Astrocyte (in vitro differentiated cells and primary cell): ENCODE measurements around the gene INPP5A. TPM values are rescaled to one million over a fixed set of nuclear protein-coding genes. Genes with fewer than 3 reads are reported as not detected.

Source experiments
- DNase-seq: peaks from one replicate; pipeline ENCODE4 v3.0.0-alpha.2; 2010; ENCODE audit warnings: low read depth
- FAIRE-seq: peaks from 2 replicates; lab custom pipeline; 2011; peaks lifted over from hg19 to GRCh38; lab: Jason Lieb, UNC
- H2AFZ ChIP-seq: 2 replicates; pipeline ENCODE4 v1.6.0; 2012; ENCODE audit warnings: low read depth, low read length, inconsistent platforms
- H3K27ac ChIP-seq: 2 replicates; pipeline ENCODE4 v1.5.1; 2011; ENCODE audit warnings: low read depth, low read length, inconsistent platforms
- H3K27me3 ChIP-seq: 2 replicates; pipeline ENCODE4 v1.6.0; 2011; ENCODE audit warnings: low read length, inconsistent platforms; ENCODE audit not compliant: insufficient read depth
- H3K36me3 ChIP-seq: 2 replicates; pipeline ENCODE4 v1.5.1; 2011; ENCODE audit warnings: low read length, inconsistent platforms; ENCODE audit not compliant: insufficient read depth
- H3K4me1 ChIP-seq: 2 replicates; pipeline ENCODE4 v1.5.1; 2011; ENCODE audit warnings: low read length, inconsistent platforms; ENCODE audit not compliant: insufficient read depth
- H3K4me2 ChIP-seq: 2 replicates; pipeline ENCODE4 v1.6.0; 2012; ENCODE audit warnings: low read length, inconsistent platforms
- H3K4me3 ChIP-seq: 2 replicates; pipeline ENCODE4 v1.5.1; 2011; ENCODE audit warnings: low read depth, mild to moderate bottlenecking, low read length, inconsistent platforms; ENCODE audit not compliant: insufficient read depth
- H3K79me2 ChIP-seq: 2 replicates; pipeline ENCODE4 v1.6.0; 2012; ENCODE audit warnings: mild to moderate bottlenecking, low read length, inconsistent platforms; ENCODE audit not compliant: insufficient read depth
- H3K9ac ChIP-seq: 2 replicates; pipeline ENCODE4 v1.6.0; 2012; ENCODE audit warnings: mild to moderate bottlenecking, low read length, inconsistent platforms
- H3K9me3 ChIP-seq: 2 replicates; pipeline ENCODE4 v1.5.1; 2012; ENCODE audit warnings: low read depth, mild to moderate bottlenecking, low read length, inconsistent platforms; ENCODE audit not compliant: insufficient read depth
- H4K20me1 ChIP-seq: 2 replicates; pipeline ENCODE4 v1.6.0; 2012; ENCODE audit warnings: low read length, inconsistent platforms; ENCODE audit not compliant: insufficient read depth
- H3K27ac Mint-ChIP-seq: one replicate; pipeline ENCODE4 v1.8.0; 2021; ENCODE audit warnings: mild to moderate bottlenecking, mixed read lengths; ENCODE audit not compliant: unreplicated experiment
- H3K27me3 Mint-ChIP-seq: one replicate; pipeline ENCODE4 v1.8.0; 2021; ENCODE audit warnings: low read depth, mixed read lengths; ENCODE audit not compliant: unreplicated experiment
- H3K36me3 Mint-ChIP-seq: one replicate; pipeline ENCODE4 v1.8.0; 2021; ENCODE audit warnings: low read depth, mixed read lengths; ENCODE audit not compliant: unreplicated experiment
- H3K4me1 Mint-ChIP-seq: one replicate; pipeline ENCODE4 v1.8.0; 2021; ENCODE audit warnings: low read depth, mixed read lengths; ENCODE audit not compliant: unreplicated experiment
- H3K4me3 Mint-ChIP-seq: one replicate; pipeline ENCODE4 v1.8.0; 2021; ENCODE audit warnings: mild to moderate bottlenecking, moderate library complexity, mixed read lengths; ENCODE audit not compliant: unreplicated experiment
- H3K9me3 Mint-ChIP-seq: one replicate; pipeline ENCODE4 v1.8.0; 2021; ENCODE audit warnings: mild to moderate bottlenecking, mixed read lengths; ENCODE audit not compliant: unreplicated experiment
- CTCF ChIP-seq: IDR thresholded peaks from 2 replicates; pipeline ENCODE4 v1.5.1; 2011; ENCODE audit warnings: low read depth, mild to moderate bottlenecking, inconsistent platforms, low read length, moderate library complexity; ENCODE audit not compliant: insufficient read depth
- EZH2 ChIP-seq: IDR thresholded peaks from 2 replicates; pipeline ENCODE4 v1.6.1; 2012; ENCODE audit warnings: mild to moderate bottlenecking, low read length, inconsistent platforms; ENCODE audit not compliant: insufficient read depth
- total RNA-seq: library from RNA; stranded (reverse); gene quantifications from 2 replicates; pipeline ENCODE4 v1.2.1, GENCODE V29; 2021

INPP5A gene
- total RNA-seq, 1 donor from 2014 or later = 39.1 TPM

GRCh38 chr10:132562916-132563456 lies 25.4 kb downstream of the INPP5A start:
- no peaks in the 10 kb centered on the region for H3K9me3 ChIP-seq
- H3K9ac ChIP-seq = no peak overlapping the region
- no peaks in the 10 kb centered on the region for H3K36me3 ChIP-seq
- Mint-ChIP-seq H3K4me1 (peaks cover 25% of the 10 kb centered on the region), H3K36me3 (peaks cover 4% of the 10 kb centered on the region), H3K27ac (no peak overlapping the region), H3K4me3 (no peak overlapping the region), H3K9me3 (no peaks in the 10 kb centered on the region), H3K27me3 (no peaks in the 10 kb centered on the region)
- H3K4me2 ChIP-seq = no peak overlapping the region
- no peak for TF ChIP-seq CTCF
- no peak for TF ChIP-seq EZH2
- peaks cover 6% of the 10 kb centered on the region for H3K4me1 ChIP-seq
- H3K4me3 ChIP-seq = no peak overlapping the region
- no peaks in the 10 kb centered on the region for H3K27me3 ChIP-seq
- H2AFZ ChIP-seq = no peak overlapping the region
- no peak overlapping the region for H3K27ac ChIP-seq
- FAIRE-seq (no peak), DNase-seq (no peak)
- H3K79me2 ChIP-seq = peaks cover 96% of the 10 kb centered on the region
- H4K20me1 ChIP-seq = peaks cover 94% of the 10 kb centered on the region

DNA sequence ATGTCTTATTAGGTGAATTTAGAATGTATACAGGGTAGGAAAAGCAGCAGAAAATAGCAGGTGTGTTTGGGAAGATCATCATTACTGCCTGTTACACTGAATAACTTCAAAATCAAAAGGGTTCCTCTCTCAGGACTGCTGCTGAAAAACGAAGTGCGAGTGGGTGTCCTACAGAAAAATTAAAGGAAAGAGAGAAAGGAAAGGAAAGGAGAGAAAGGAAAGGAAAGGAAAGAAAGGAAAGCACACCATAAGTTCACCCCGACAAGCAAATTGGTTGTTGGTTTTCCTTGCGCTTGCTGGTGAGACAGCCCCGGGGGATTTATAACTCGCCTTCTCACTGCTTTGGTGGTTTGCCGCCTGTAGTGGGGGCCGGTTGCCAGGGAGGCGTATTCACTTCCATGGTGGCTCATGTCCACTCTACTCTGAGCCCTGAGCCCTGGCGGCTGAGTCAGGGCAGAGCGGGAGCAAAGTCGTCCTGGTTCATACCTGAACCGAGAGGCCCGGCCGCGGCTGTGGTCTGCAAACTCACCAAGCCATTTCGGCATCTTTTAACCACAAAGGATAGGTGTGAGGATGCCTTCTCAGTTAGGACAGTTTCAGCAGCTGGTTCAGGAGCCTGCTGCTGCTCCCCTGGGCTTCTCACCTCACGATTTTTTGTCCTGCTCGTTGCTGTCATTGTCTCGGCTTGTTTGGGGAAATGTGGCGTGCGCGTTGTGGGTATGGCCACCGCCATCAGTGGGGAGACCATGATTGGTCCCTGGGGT lies 26.1 kb downstream of the INPP5A start:
- peaks cover 4% of the 10 kb centered on the region for H3K36me3 Mint-ChIP-seq
- no peak overlapping the region for H3K27ac Mint-ChIP-seq
- H3K4me1 Mint-ChIP-seq = peaks cover 25% of the 10 kb centered on the region
- peak; percentile 37 for DNase-seq
- H3K9me3 Mint-ChIP-seq = no peaks in the 10 kb centered on the region
- no peaks in the 10 kb centered on the region for H3K27me3 Mint-ChIP-seq
- Histone ChIP-seq H3K9ac (no peak overlapping the region), H3K4me2 (no peak overlapping the region), H3K9me3 (no peaks in the 10 kb centered on the region), H2AFZ (no peak overlapping the region), H3K4me3 (no peak overlapping the region), H3K27me3 (no peaks in the 10 kb centered on the region), H3K79me2 (peaks cover 95% of the 10 kb centered on the region), H4K20me1 (peaks cover 88% of the 10 kb centered on the region), H3K27ac (no peak overlapping the region), H3K36me3 (no peaks in the 10 kb centered on the region), H3K4me1 (peaks cover 6% of the 10 kb centered on the region)
- TF ChIP-seq EZH2 = no peak
- no peak overlapping the region for H3K4me3 Mint-ChIP-seq
- FAIRE-seq = no peak

DNA sequence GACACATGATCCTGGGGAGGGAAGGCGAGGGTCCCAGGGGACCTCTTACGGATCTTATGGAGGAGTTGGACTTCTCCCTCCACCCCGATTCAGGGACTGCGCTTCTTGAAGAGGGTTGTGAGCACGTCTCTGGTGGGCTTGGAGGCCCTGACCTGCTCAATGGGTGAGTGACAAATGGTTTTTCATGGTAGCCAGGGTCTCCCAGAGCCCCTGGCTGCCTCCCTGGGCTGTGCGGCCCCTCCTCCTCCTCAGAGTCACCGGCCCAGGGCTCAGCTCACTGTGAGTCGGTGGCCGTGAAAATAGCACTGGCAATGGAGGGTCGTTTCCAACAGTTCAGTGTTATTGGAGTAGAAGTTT lies 26.6 kb downstream of the INPP5A start:
- Histone ChIP-seq H3K9ac (no peak overlapping the region), H2AFZ (no peak overlapping the region), H3K4me1 (peaks cover 6% of the 10 kb centered on the region), H3K27ac (no peak overlapping the region), H4K20me1 (peaks cover 88% of the 10 kb centered on the region), H3K9me3 (no peaks in the 10 kb centered on the region), H3K79me2 (peaks cover 95% of the 10 kb centered on the region), H3K27me3 (no peaks in the 10 kb centered on the region), H3K36me3 (no peaks in the 10 kb centered on the region), H3K4me3 (no peak overlapping the region), H3K4me2 (no peak overlapping the region)
- Mint-ChIP-seq H3K36me3 (peaks cover 4% of the 10 kb centered on the region), H3K27me3 (no peaks in the 10 kb centered on the region), H3K4me3 (no peak overlapping the region), H3K9me3 (no peaks in the 10 kb centered on the region), H3K4me1 (peaks cover 25% of the 10 kb centered on the region), H3K27ac (no peak overlapping the region)
- DNase-seq = no peak
- no peak for TF ChIP-seq EZH2
- no peak for TF ChIP-seq CTCF
- no peak for FAIRE-seq
